ENCODE measurements around the gene NXPE4. TPM values are rescaled to one million over a fixed set of nuclear protein-coding genes. Genes with fewer than 3 reads are reported as not detected.

Gene NXPE4
- polyA plus RNA-seq, 1 donor from 2014 or later: not detected

DNA sequence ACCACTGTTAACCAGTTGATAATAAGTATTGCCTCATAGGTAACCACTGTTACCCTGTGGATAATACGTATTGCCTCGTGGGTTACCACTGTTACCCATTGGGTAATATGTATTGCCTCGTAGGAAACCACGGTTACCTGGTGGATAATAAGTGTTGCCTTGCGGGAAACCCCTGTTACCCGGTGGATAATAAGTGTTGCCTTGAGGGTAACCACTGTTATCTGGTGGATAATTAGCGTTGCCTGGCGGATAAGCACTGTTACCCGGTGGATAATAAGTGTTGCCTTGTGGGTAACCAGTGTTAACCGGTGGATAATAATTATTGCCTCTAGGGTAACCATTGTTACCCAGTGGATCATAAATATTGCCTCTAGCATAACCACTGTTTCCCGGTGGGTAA is 27.3 kb upstream of the NXPE4 start:
- TF ChIP-seq TAF1 (IDR thresholded peaks at IDR 0.05; ENCODE audit: low read depth) (no peak), EZH2 (IDR thresholded peaks at IDR 0.05; ENCODE audit: borderline replicate concordance, insufficient read depth, low read length, poor library complexity, severe bottlenecking) (no peak), CTCF (IDR thresholded peaks at IDR 0.05; ENCODE audit: poor library complexity, severe bottlenecking) (no peak), MXI1 (conservative IDR thresholded peaks at IDR 0.05; ENCODE audit: poor library complexity, severe bottlenecking) (no peak), POLR2AphosphoS5 (IDR thresholded peaks at IDR 0.05) (no peak), RAD21 (conservative IDR thresholded peaks at IDR 0.05) (no peak), EP300 (conservative IDR thresholded peaks at IDR 0.05; ENCODE audit: poor library complexity, severe bottlenecking) (no peak), SMC3 (conservative IDR thresholded peaks at IDR 0.05; ENCODE audit: poor library complexity) (no peak)
- TF ChIP-seq, protein P1, sequence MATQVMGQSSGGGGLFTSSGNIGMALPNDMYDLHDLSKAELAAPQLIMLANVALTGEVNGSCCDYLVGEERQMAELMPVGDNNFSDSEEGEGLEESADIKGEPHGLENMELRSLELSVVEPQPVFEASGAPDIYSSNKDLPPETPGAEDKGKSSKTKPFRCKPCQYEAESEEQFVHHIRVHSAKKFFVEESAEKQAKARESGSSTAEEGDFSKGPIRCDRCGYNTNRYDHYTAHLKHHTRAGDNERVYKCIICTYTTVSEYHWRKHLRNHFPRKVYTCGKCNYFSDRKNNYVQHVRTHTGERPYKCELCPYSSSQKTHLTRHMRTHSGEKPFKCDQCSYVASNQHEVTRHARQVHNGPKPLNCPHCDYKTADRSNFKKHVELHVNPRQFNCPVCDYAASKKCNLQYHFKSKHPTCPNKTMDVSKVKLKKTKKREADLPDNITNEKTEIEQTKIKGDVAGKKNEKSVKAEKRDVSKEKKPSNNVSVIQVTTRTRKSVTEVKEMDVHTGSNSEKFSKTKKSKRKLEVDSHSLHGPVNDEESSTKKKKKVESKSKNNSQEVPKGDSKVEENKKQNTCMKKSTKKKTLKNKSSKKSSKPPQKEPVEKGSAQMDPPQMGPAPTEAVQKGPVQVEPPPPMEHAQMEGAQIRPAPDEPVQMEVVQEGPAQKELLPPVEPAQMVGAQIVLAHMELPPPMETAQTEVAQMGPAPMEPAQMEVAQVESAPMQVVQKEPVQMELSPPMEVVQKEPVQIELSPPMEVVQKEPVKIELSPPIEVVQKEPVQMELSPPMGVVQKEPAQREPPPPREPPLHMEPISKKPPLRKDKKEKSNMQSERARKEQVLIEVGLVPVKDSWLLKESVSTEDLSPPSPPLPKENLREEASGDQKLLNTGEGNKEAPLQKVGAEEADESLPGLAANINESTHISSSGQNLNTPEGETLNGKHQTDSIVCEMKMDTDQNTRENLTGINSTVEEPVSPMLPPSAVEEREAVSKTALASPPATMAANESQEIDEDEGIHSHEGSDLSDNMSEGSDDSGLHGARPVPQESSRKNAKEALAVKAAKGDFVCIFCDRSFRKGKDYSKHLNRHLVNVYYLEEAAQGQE (IDR thresholded peaks at IDR 0.05; ENCODE audit: borderline replicate concordance): no peak
- Histone ChIP-seq H4K20me1 (ENCODE audit: insufficient read depth) (no peaks in the 10 kb centered on the region), H2AFZ (ENCODE audit: low read depth, low read length) (no peak overlapping the region), H3K36me3 (ENCODE audit: insufficient read depth, low read length) (no peaks in the 10 kb centered on the region), H3K4me3 (ENCODE audit: low read length) (no peak overlapping the region), H3K27ac (ENCODE audit: low read length) (no peak overlapping the region), H3K27me3 (ENCODE audit: insufficient read depth, low read depth, low read length) (no peaks in the 10 kb centered on the region), H3K4me2 (ENCODE audit: low read length) (no peak overlapping the region), H3K79me2 (replicated peaks; ENCODE audit: insufficient read depth, low read length) (no peaks in the 10 kb centered on the region), H3K9me2 (ENCODE audit: insufficient read depth, low read length) (no peaks in the 10 kb centered on the region), H3K9me3 (ENCODE audit: low read length) (peaks cover 38% of the 10 kb centered on the region), H3F3A (ENCODE audit: insufficient read depth, low read length, poor library complexity, severe bottlenecking) (no peaks in the 10 kb centered on the region), H3K9ac (ENCODE audit: low read length) (no peak overlapping the region)

DNA sequence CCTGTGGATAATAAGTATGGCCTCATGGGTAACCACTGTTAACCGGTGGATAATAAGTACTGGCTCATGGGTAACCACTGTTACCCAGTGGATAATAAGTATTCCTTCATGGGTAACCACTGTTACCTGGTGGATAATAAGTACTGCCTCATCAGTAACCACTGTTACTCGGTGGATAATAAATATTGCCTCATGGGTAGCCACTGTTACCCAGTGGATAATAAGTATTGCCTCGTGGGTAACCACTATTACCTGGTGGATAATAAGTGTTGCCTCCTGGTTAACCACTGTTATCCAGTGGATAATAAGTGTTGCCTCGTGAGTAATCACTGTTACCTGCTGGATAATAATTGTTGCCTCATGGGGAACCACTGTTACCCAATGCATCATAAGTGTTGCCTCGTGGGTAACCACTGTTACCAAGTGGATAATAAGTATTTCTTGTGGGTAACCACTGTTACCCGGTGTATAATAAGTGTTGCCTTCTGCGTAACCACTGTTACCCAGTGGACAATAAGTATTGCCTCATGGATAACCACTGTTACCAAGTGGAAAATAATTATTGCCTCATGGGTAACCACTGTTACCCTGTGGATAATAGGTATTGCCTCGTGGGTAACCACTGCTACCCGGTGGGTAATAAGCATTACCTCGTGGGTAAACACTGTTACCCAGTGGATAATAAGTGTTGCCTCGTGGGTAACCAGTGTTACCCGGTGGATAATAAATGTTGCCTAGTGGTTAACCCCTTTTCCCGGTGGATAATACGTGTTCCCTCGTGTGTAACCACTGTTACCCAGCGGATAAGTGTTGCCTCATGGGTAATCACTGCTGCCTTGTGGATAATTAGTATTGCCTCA is 26.6 kb upstream of the NXPE4 start:
- TF ChIP-seq CTCF (IDR thresholded peaks at IDR 0.05; ENCODE audit: poor library complexity, severe bottlenecking): no peak
- no peak for TF ChIP-seq EP300 (conservative IDR thresholded peaks at IDR 0.05; ENCODE audit: poor library complexity, severe bottlenecking)
- TF ChIP-seq, protein P1 (IDR thresholded peaks at IDR 0.05; ENCODE audit: borderline replicate concordance): no peak
- no peak for TF ChIP-seq EZH2 (IDR thresholded peaks at IDR 0.05; ENCODE audit: borderline replicate concordance, insufficient read depth, low read length, poor library complexity, severe bottlenecking)
- TF ChIP-seq POLR2AphosphoS5 (IDR thresholded peaks at IDR 0.05): no peak
- no peak for TF ChIP-seq MXI1 (conservative IDR thresholded peaks at IDR 0.05; ENCODE audit: poor library complexity, severe bottlenecking)
- TF ChIP-seq RAD21 (conservative IDR thresholded peaks at IDR 0.05): no peak
- Histone ChIP-seq H3K27me3 (ENCODE audit: insufficient read depth, low read depth, low read length) (no peaks in the 10 kb centered on the region), H3K9me2 (ENCODE audit: insufficient read depth, low read length) (no peaks in the 10 kb centered on the region), H3K4me3 (ENCODE audit: low read length) (no peak overlapping the region), H3K36me3 (ENCODE audit: insufficient read depth, low read length) (no peaks in the 10 kb centered on the region), H3F3A (ENCODE audit: insufficient read depth, low read length, poor library complexity, severe bottlenecking) (no peaks in the 10 kb centered on the region), H3K4me2 (ENCODE audit: low read length) (no peak overlapping the region), H2AFZ (ENCODE audit: low read depth, low read length) (no peak overlapping the region), H4K20me1 (ENCODE audit: insufficient read depth) (no peaks in the 10 kb centered on the region), H3K27ac (ENCODE audit: low read length) (no peak overlapping the region), H3K9me3 (ENCODE audit: low read length) (peaks cover 43% of the 10 kb centered on the region), H3K79me2 (replicated peaks; ENCODE audit: insufficient read depth, low read length) (no peaks in the 10 kb centered on the region), H3K9ac (ENCODE audit: low read length) (no peak overlapping the region)
